Measurements from ENCODE around the gene CIP2A. TPM values are rescaled to one million over a fixed set of nuclear protein-coding genes. Genes with fewer than 3 reads are reported as not detected.

CIP2A gene
- total RNA-seq, 1 experiment from 2014 or later, result 34.2 TPM

- Mint-ChIP-seq H3K4me1 (peaks cover 7 to 9% of the 10 kb centered on the region in 2 experiments; a peak in 3 of 4 replicates), H3K27me3 (ENCODE audit: low read depth) (no peaks in the 10 kb centered on the region), H3K9me3 (no peaks in the 10 kb centered on the region), H3K4me3 (no peak overlapping the region), H3K36me3 (ENCODE audit: insufficient read depth in 1 of 3, low read depth in 3 of 3) (no peaks in the 10 kb centered on the region), H3K27ac (no peak overlapping the region)
- no peak overlapping the region for H2BK20ac ChIP-seq (ENCODE audit: low read depth, low read length, poor library complexity, severe bottlenecking)
- H3K27ac ChIP-seq (ENCODE audit: insufficient read length, low read depth, low read length), result no peak overlapping the region
- no peak overlapping the region for H3T11ph ChIP-seq (ENCODE audit: low read length)
- no peak overlapping the region for H2BK120ac ChIP-seq (ENCODE audit: low read depth, low read length, poor library complexity, severe bottlenecking)
- H4K20me1 ChIP-seq (ENCODE audit: control insufficient read depth, insufficient read depth, insufficient read length), result no peaks in the 10 kb centered on the region
- H3K4me2 ChIP-seq (ENCODE audit: insufficient read depth, insufficient read length, low read length), result no peak overlapping the region
- no peak overlapping the region for H4K8ac ChIP-seq (replicated peaks; ENCODE audit: insufficient read length, low read depth, low read length)
- no peak overlapping the region for H3K9ac ChIP-seq (ENCODE audit: extremely low read depth, insufficient read length, low read length)
- no peak overlapping the region for H3K4ac ChIP-seq (ENCODE audit: low read depth, low read length)
- no peak overlapping the region for H2BK5ac ChIP-seq (ENCODE audit: insufficient read length, low read length)
- H3K23me2 ChIP-seq (ENCODE audit: insufficient read length, low read depth, low read length, poor library complexity, severe bottlenecking), result no peaks in the 10 kb centered on the region
- DNase-seq, result no peak
- no peak overlapping the region for H3K18ac ChIP-seq (ENCODE audit: insufficient read length, low read depth, low read length)
- TF ChIP-seq CTCF (conservative IDR thresholded peaks at IDR 0.05), result no peak
- no peak overlapping the region for H3K56ac ChIP-seq (ENCODE audit: insufficient read length, low read depth, low read length)
- no peak overlapping the region for H4K5ac ChIP-seq (ENCODE audit: insufficient read length, low read depth, low read length)
- no peak overlapping the region for H3K23ac ChIP-seq (ENCODE audit: insufficient read length, low read depth, low read length)
- no peaks in the 10 kb centered on the region; the same call in 1 of the 2 replicates for H3K4me1 ChIP-seq (ENCODE audit: insufficient read depth, low read length)
- no peaks in the 10 kb centered on the region for H3K9me3 ChIP-seq (ENCODE audit: control insufficient read depth, low read depth, low read length)
- H2AFZ ChIP-seq (ENCODE audit: low read length), result no peak overlapping the region
- H2AK5ac ChIP-seq (ENCODE audit: insufficient read length, low read length), result no peak overlapping the region
- no peak overlapping the region for H4K91ac ChIP-seq (ENCODE audit: insufficient read length, low read depth, low read length)
- H2BK15ac ChIP-seq (ENCODE audit: low read depth, low read length), result no peak overlapping the region
- H3K79me1 ChIP-seq (ENCODE audit: insufficient read depth, low read depth, low read length, poor library complexity, severe bottlenecking), result no peaks in the 10 kb centered on the region
- H3K14ac ChIP-seq (ENCODE audit: insufficient read depth, low read length), result no peak overlapping the region
- no peaks in the 10 kb centered on the region for H3K79me2 ChIP-seq (ENCODE audit: insufficient read depth, low read length)
- H3K27me3 ChIP-seq (ENCODE audit: insufficient read depth, low read length), result no peaks in the 10 kb centered on the region
- no peak overlapping the region for H2BK12ac ChIP-seq (ENCODE audit: insufficient read length, low read depth, low read length)
These were observed 77.7 kb downstream of the CIP2A start for GRCh38 chr3:108511490-108511889.
